Astrocyte (in vitro differentiated cells and primary cell): ENCODE results near the gene TDRD1. TPM values are rescaled to one million over a fixed set of nuclear protein-coding genes. Genes with fewer than 3 reads are reported as not detected.
A peak's percentile ranks its signal among the peaks of the same experiment; 100 is the strongest.

Experiments used
- DNase-seq: peaks from one replicate; pipeline ENCODE4 v3.0.0-alpha.2; 2010; ENCODE audit warnings: low read depth
- FAIRE-seq: peaks from 2 replicates; lab custom pipeline; 2011; peaks lifted over from hg19 to GRCh38; lab: Jason Lieb, UNC
- H2AFZ ChIP-seq: 2 replicates; pipeline ENCODE4 v1.6.0; 2012; ENCODE audit warnings: low read depth, low read length, inconsistent platforms
- H3K27ac ChIP-seq: 2 replicates; pipeline ENCODE4 v1.5.1; 2011; ENCODE audit warnings: low read depth, low read length, inconsistent platforms
- H3K27me3 ChIP-seq: 2 replicates; pipeline ENCODE4 v1.6.0; 2011; ENCODE audit warnings: low read length, inconsistent platforms; ENCODE audit not compliant: insufficient read depth
- H3K36me3 ChIP-seq: 2 replicates; pipeline ENCODE4 v1.5.1; 2011; ENCODE audit warnings: low read length, inconsistent platforms; ENCODE audit not compliant: insufficient read depth
- H3K4me1 ChIP-seq: 2 replicates; pipeline ENCODE4 v1.5.1; 2011; ENCODE audit warnings: low read length, inconsistent platforms; ENCODE audit not compliant: insufficient read depth
- H3K4me2 ChIP-seq: 2 replicates; pipeline ENCODE4 v1.6.0; 2012; ENCODE audit warnings: low read length, inconsistent platforms
- H3K4me3 ChIP-seq: 2 replicates; pipeline ENCODE4 v1.5.1; 2011; ENCODE audit warnings: low read depth, mild to moderate bottlenecking, low read length, inconsistent platforms; ENCODE audit not compliant: insufficient read depth
- H3K79me2 ChIP-seq: 2 replicates; pipeline ENCODE4 v1.6.0; 2012; ENCODE audit warnings: mild to moderate bottlenecking, low read length, inconsistent platforms; ENCODE audit not compliant: insufficient read depth
- H3K9ac ChIP-seq: 2 replicates; pipeline ENCODE4 v1.6.0; 2012; ENCODE audit warnings: mild to moderate bottlenecking, low read length, inconsistent platforms
- H3K9me3 ChIP-seq: 2 replicates; pipeline ENCODE4 v1.5.1; 2012; ENCODE audit warnings: low read depth, mild to moderate bottlenecking, low read length, inconsistent platforms; ENCODE audit not compliant: insufficient read depth
- H4K20me1 ChIP-seq: 2 replicates; pipeline ENCODE4 v1.6.0; 2012; ENCODE audit warnings: low read length, inconsistent platforms; ENCODE audit not compliant: insufficient read depth
- H3K27ac Mint-ChIP-seq: one replicate; pipeline ENCODE4 v1.8.0; 2021; ENCODE audit warnings: mild to moderate bottlenecking, mixed read lengths; ENCODE audit not compliant: unreplicated experiment
- H3K27me3 Mint-ChIP-seq: one replicate; pipeline ENCODE4 v1.8.0; 2021; ENCODE audit warnings: low read depth, mixed read lengths; ENCODE audit not compliant: unreplicated experiment
- H3K36me3 Mint-ChIP-seq: one replicate; pipeline ENCODE4 v1.8.0; 2021; ENCODE audit warnings: low read depth, mixed read lengths; ENCODE audit not compliant: unreplicated experiment
- H3K4me1 Mint-ChIP-seq: one replicate; pipeline ENCODE4 v1.8.0; 2021; ENCODE audit warnings: low read depth, mixed read lengths; ENCODE audit not compliant: unreplicated experiment
- H3K4me3 Mint-ChIP-seq: one replicate; pipeline ENCODE4 v1.8.0; 2021; ENCODE audit warnings: mild to moderate bottlenecking, moderate library complexity, mixed read lengths; ENCODE audit not compliant: unreplicated experiment
- H3K9me3 Mint-ChIP-seq: one replicate; pipeline ENCODE4 v1.8.0; 2021; ENCODE audit warnings: mild to moderate bottlenecking, mixed read lengths; ENCODE audit not compliant: unreplicated experiment
- EZH2 ChIP-seq: IDR thresholded peaks from 2 replicates; pipeline ENCODE4 v1.6.1; 2012; ENCODE audit warnings: mild to moderate bottlenecking, low read length, inconsistent platforms; ENCODE audit not compliant: insufficient read depth
- total RNA-seq: library from RNA; stranded (reverse); gene quantifications from 2 replicates; pipeline ENCODE4 v1.2.1, GENCODE V29; 2021
- TF ChIP-seq, protein P1 (sequence below): IDR thresholded peaks from 2 replicates; pipeline ENCODE4 v1.5.1; 2011; ENCODE audit warnings: low read depth, mild to moderate bottlenecking, inconsistent platforms, low read length, moderate library complexity; ENCODE audit not compliant: insufficient read depth

Gene TDRD1
- total RNA-seq, 1 donor from 2014 or later = not detected

DNA sequence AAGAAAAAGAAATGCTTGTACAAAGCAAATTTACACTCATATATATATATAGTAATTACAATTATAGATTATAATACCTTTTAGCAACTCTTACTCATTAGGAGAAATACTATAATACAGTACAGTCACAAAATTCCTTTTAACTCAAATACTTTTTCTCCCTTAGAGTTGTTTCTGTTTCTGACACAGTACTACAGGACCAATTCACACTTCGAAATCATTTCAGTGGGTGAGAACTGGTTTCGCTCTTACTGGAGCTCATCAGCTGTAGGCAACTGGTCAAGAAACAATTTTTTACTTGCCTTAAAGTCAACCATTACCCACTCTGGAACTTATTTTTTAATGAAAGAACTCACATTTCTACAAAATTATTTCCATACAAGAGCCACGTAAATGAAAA lies 11.2 kb upstream of the TDRD1 start:
- H3K27ac ChIP-seq = no peak overlapping the region
- TF ChIP-seq, protein P1, sequence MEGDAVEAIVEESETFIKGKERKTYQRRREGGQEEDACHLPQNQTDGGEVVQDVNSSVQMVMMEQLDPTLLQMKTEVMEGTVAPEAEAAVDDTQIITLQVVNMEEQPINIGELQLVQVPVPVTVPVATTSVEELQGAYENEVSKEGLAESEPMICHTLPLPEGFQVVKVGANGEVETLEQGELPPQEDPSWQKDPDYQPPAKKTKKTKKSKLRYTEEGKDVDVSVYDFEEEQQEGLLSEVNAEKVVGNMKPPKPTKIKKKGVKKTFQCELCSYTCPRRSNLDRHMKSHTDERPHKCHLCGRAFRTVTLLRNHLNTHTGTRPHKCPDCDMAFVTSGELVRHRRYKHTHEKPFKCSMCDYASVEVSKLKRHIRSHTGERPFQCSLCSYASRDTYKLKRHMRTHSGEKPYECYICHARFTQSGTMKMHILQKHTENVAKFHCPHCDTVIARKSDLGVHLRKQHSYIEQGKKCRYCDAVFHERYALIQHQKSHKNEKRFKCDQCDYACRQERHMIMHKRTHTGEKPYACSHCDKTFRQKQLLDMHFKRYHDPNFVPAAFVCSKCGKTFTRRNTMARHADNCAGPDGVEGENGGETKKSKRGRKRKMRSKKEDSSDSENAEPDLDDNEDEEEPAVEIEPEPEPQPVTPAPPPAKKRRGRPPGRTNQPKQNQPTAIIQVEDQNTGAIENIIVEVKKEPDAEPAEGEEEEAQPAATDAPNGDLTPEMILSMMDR = no peak
- no peak for TF ChIP-seq EZH2
- peaks cover 81% of the 10 kb centered on the region for H4K20me1 ChIP-seq
- no peaks in the 10 kb centered on the region for H3K36me3 ChIP-seq
- H3K27me3 ChIP-seq = no peaks in the 10 kb centered on the region
- Mint-ChIP-seq H3K27ac (no peak overlapping the region), H3K4me1 (peaks cover 9% of the 10 kb centered on the region), H3K4me3 (no peak overlapping the region), H3K9me3 (no peaks in the 10 kb centered on the region), H3K36me3 (no peaks in the 10 kb centered on the region), H3K27me3 (no peaks in the 10 kb centered on the region)
- H2AFZ ChIP-seq = no peak overlapping the region
- no peak for FAIRE-seq
- H3K9ac ChIP-seq = no peak overlapping the region
- no peak for DNase-seq
- H3K4me3 ChIP-seq = no peak overlapping the region
- H3K4me2 ChIP-seq = no peak overlapping the region
- peaks cover 96% of the 10 kb centered on the region for H3K79me2 ChIP-seq
- peaks cover 16% of the 10 kb centered on the region for H3K4me1 ChIP-seq
- no peaks in the 10 kb centered on the region for H3K9me3 ChIP-seq

DNA sequence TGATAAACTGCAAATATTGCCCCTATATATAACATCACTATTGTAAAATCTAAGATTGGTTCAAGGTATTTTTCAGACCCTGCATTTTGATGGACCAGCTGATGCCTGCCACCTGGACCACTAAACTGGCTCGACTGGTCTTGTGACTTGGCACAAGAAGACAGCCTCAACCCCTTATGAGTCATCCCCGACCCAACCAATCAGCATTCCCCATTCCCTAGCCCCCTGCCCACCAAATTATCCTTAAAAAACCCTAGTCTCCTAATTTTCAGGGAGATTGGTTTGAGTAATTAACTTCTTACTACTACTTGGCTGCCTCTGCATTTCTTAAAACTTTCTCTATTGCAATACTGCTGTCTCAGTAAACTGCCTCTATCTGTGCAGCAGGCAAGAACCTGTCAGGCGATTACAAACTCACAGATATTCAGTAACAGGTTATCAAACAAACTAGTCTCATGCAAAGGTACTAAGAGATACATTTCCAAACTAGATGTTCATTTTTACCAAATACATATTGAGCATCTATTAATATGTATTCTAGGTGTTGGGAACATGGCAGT lies 10.6 kb upstream of the TDRD1 start:
- H3K4me3 ChIP-seq = no peak overlapping the region
- H3K4me2 ChIP-seq = no peak overlapping the region
- H3K4me3 Mint-ChIP-seq = no peak overlapping the region
- H3K9me3 Mint-ChIP-seq = no peaks in the 10 kb centered on the region
- H3K9ac ChIP-seq = no peak overlapping the region
- no peaks in the 10 kb centered on the region for H3K27me3 Mint-ChIP-seq
- no peaks in the 10 kb centered on the region for H3K9me3 ChIP-seq
- TF ChIP-seq, protein P1 = no peak
- no peak for TF ChIP-seq EZH2
- no peaks in the 10 kb centered on the region for H3K36me3 ChIP-seq
- H2AFZ ChIP-seq = no peak overlapping the region
- FAIRE-seq (no peak), DNase-seq (no peak)
- H3K27ac Mint-ChIP-seq = no peak overlapping the region
- H3K79me2 ChIP-seq = peaks cover 97% of the 10 kb centered on the region
- peaks cover 78% of the 10 kb centered on the region for H4K20me1 ChIP-seq
- no peaks in the 10 kb centered on the region for H3K27me3 ChIP-seq
- H3K4me1 ChIP-seq = peaks cover 12% of the 10 kb centered on the region
- H3K27ac ChIP-seq = no peak overlapping the region
- H3K36me3 Mint-ChIP-seq = no peaks in the 10 kb centered on the region
- peaks cover 4% of the 10 kb centered on the region for H3K4me1 Mint-ChIP-seq

DNA sequence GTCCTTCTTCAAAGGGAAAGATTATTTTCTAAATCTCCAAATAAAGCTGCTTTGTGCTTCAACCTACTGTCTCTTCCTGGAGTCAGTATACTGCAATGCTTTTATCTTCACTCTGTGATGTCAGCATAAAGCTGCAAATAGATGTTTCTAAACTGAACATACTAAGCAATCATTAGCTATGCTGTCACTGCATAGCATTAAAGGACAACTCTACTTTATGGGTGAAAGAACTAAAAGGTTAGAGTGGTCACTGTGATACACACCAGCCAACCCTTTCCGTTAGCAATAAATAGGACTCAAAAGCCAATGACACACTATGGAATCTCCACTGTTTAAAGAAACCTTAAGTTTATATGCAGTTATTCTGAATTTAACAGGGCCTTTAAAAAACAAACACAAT lies 6.9 kb upstream of the TDRD1 start:
- Histone ChIP-seq H3K36me3 (no peaks in the 10 kb centered on the region), H3K4me1 (peaks cover 12% of the 10 kb centered on the region), H3K27ac (no peak overlapping the region), H3K4me3 (peak overlapping the region; percentile 95), H3K4me2 (peak overlapping the region; percentile 91), H2AFZ (no peak overlapping the region), H3K9me3 (no peaks in the 10 kb centered on the region), H3K9ac (peak overlapping the region; percentile 99), H4K20me1 (peaks cover 47% of the 10 kb centered on the region), H3K79me2 (peaks cover 68% of the 10 kb centered on the region), H3K27me3 (peaks cover 3% of the 10 kb centered on the region)
- Mint-ChIP-seq H3K4me3 (peak overlapping the region; percentile 100), H3K27ac (no peak overlapping the region), H3K9me3 (no peaks in the 10 kb centered on the region), H3K27me3 (no peaks in the 10 kb centered on the region), H3K4me1 (no peaks in the 10 kb centered on the region), H3K36me3 (no peaks in the 10 kb centered on the region)
- no peak for TF ChIP-seq EZH2
- TF ChIP-seq, protein P1 = no peak
- DNase-seq = peak; percentile 45
- FAIRE-seq = no peak
